GM23248 (cell line): ENCODE data around the gene SIT1.

Experiments
- EZH2 ChIP-seq: fragments of 200-600 bp; sonication (generic); IDR thresholded peaks from 2 replicates; pipeline ENCODE4 v1.6.1; 2018; ENCODE audit warnings: antibody characterized with exemption, mild to moderate bottlenecking; ENCODE audit not compliant: insufficient read depth, poor library complexity, severe bottlenecking
- EZH2phosphoT487 ChIP-seq: fragments of 200-600 bp; sonication (generic); IDR thresholded peaks from 2 replicates; pipeline ENCODE4 v1.6.1; 2018; ENCODE audit warnings: antibody characterized with exemption, moderate library complexity, mild to moderate bottlenecking, low read depth; ENCODE audit not compliant: insufficient read depth

GRCh38 chr9:35612843-35613242 lies 37.9 kb downstream of the SIT1 start:
- no peak for TF ChIP-seq EZH2phosphoT487
- no peak for TF ChIP-seq EZH2
